Small intestine (tissue), 7 donors: Measurements from ENCODE around the gene ATOH8. TPM values are rescaled to one million over a fixed set of nuclear protein-coding genes. Genes with fewer than 3 reads are reported as not detected.

ENCODE experiments used
- DNase-seq, 2 donors: peaks; one replicate each; pipeline versions ENCODE4 v3.0.0 to v3.0.0-alpha.2; 2013
- FAIRE-seq: peaks from 2 replicates; lab custom pipeline; 2012; peaks lifted over from hg19 to GRCh38; lab: Jason Lieb, UNC
- H3K27ac ChIP-seq, 3 donors: one replicate each; pipeline ENCODE4 v1.5.1; 2013; ENCODE audit warnings: low read length in 2 of 3, mild to moderate bottlenecking in 2 of 3, control low read depth in 1 of 3, inconsistent platforms in 1 of 3, low read depth in 1 of 3, moderate library complexity in 1 of 3
- H3K27me3 ChIP-seq, 3 donors: one replicate each; pipeline ENCODE4 v1.6.1; 2013; ENCODE audit warnings: low read length in 3 of 3, inconsistent platforms in 1 of 3; ENCODE audit not compliant: control insufficient read depth in 3 of 3, insufficient read depth in 3 of 3
- H3K36me3 ChIP-seq, 3 donors: one replicate each; pipeline ENCODE4 v1.6.1; 2013; ENCODE audit warnings: low read length in 3 of 3, inconsistent platforms in 1 of 3, low read depth in 1 of 3, mild to moderate bottlenecking in 1 of 3, moderate library complexity in 1 of 3; ENCODE audit not compliant: control insufficient read depth in 3 of 3, insufficient read depth in 2 of 3
- H3K4me1 ChIP-seq, 3 donors: one replicate each; pipeline ENCODE4 v1.6.1; 2013; ENCODE audit warnings: low read length in 2 of 3, inconsistent platforms in 1 of 3, low read depth in 1 of 3, mild to moderate bottlenecking in 1 of 3, moderate library complexity in 1 of 3; ENCODE audit not compliant: control insufficient read depth in 3 of 3, insufficient read depth in 2 of 3
- H3K4me3 ChIP-seq, 3 donors: one replicate each; pipeline ENCODE4 v1.5.1; 2013; ENCODE audit warnings: low read length in 3 of 3, control low read depth in 1 of 3, inconsistent platforms in 1 of 3, low read depth in 1 of 3, mild to moderate bottlenecking in 1 of 3, moderate library complexity in 1 of 3
- H3K9me3 ChIP-seq, 2 donors: one replicate each; pipeline ENCODE4 v1.6.1; 2013; ENCODE audit warnings: low read depth in 1 of 2, low read length in 1 of 2; ENCODE audit not compliant: control insufficient read depth in 2 of 2, insufficient read depth in 1 of 2
- WGBS, 3 donors: extraction: QIAGEN DNeasy Blood & Tissue Kit; methylation state at CpG; one replicate each; pipeline ENCODE4 v1.1.7; 2013; 5-methylcytosine and 5-hydroxymethylcytosine counted together
- polyA plus RNA-seq, 4 donors: library from polyadenylated mRNA; stranded (reverse) in 3 of 4; unstranded in 1 of 4; fragments of 200-250 nt in 3 of 4; fragments of 120-200 nt in 1 of 4; gene quantifications; one replicate each; pipeline versions ENCODE4 v1.2.1 to v1.2.3, GENCODE V29; 2013
- donor health status: healthy with polysubstance abuse.
- donor health status: control.
- donor health status: control.
- donor health status: Bipolar disorder and iron deficiency.
- donor health status: healthy.

ATOH8 gene
- polyA plus RNA-seq, 4 donors, result 1.6 to 18.4 (median 3.7) TPM

DNA sequence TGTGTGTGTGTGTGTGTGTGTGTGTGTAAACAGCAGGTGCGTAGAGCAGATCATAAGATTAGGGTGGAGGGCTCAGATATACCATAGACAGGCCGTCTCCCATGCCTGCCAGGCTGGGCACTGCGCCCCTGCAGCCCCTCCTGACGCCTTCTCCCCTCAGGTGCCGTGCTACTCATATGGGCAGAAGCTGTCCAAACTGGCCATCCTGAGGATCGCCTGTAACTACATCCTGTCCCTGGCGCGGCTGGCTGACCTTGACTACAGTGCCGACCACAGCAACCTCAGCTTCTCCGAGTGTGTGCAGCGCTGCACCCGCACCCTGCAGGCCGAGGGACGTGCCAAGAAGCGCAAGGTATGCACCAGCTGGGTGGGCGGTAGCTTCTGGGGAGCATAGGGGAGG lies 10.0 kb downstream of the ATOH8 start:
- Histone ChIP-seq H3K36me3 (peaks cover 0 to 25% (median 0%) of the 10 kb centered on the region in 3 donors), H3K27me3 (peaks cover 0 to 22% (median 8%) of the 10 kb centered on the region in 3 donors), H3K4me3 (no peak overlapping the region), H3K4me1 (peaks cover 0 to 28% (median 0%) of the 10 kb centered on the region in 3 donors), H3K9me3 (no peaks in the 10 kb centered on the region), H3K27ac (no peak overlapping the region)
- WGBS, 3 donors, result 69 to 84% (median 74%) methylated on average over 15 to 16 of the region's 16 CpGs
- no peak for FAIRE-seq
- DNase-seq, result no peak

DNA sequence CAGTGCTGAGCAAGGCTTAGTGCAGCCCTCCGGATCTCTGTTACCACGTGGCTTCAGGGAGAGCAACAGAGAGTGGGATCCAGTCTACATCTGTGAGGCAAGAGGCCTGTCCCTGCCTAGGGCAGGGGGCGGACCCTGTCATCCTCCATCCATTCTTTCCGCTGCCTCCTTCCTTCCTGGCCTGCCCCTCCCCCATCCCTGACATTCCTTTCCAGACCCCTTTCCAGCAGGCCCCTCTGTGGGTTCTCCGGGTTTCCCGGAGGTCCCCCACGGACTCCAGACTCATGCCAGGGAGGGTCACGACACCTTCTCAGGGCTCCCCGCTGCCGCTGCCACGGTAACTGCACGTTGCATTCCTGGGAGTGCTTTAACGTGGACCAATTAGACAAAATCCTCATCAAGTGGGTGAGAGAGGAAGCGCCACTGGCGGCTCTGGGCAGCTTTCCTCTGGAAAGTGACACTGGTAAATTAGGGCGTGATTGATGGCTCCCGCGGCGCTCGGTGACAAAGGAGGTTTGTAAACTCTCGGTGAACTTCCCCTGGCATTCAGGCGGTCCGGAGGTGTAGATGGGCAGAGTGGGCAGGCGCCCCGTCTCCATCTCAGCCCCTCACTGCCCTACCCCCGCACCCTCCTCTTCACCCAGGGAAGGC lies 11.4 kb downstream of the ATOH8 start:
- H3K27ac ChIP-seq, result no peak overlapping the region
- 31 to 47% (median 45%) methylated on average over 26 of the region's 26 CpGs for WGBS, 3 donors
- peaks cover 0 to 25% (median 0%) of the 10 kb centered on the region in 3 donors for H3K36me3 ChIP-seq
- peaks cover 0 to 41% (median 0%) of the 10 kb centered on the region in 3 donors for H3K4me1 ChIP-seq
- no peak for FAIRE-seq
- H3K27me3 ChIP-seq, result peaks cover 0 to 22% (median 8%) of the 10 kb centered on the region in 3 donors
- DNase-seq, result no peak
- H3K9me3 ChIP-seq, result no peaks in the 10 kb centered on the region
- no peak overlapping the region for H3K4me3 ChIP-seq

DNA sequence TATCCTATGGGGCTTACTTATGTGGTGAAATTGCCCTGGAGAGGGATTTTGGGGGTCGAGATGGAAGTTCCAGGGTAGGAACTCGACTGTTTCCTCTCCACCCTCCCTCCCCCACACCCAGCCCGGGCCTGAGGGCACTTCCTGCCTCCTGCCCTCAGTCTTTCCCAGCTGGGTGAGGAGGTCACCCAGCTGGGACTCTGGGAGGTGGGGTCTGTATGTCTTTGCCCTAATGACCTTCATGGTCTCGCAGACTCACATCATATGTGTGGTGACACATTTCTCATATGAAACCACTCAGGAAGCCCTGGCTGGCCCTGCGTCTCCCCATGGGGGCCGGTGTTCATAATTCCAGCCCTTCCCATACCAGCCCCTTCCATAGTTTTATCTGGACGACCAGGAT lies 12.4 kb downstream of the ATOH8 start:
- Histone ChIP-seq H3K4me1 (peaks cover 0 to 42% (median 0%) of the 10 kb centered on the region in 3 donors), H3K9me3 (no peaks in the 10 kb centered on the region), H3K27ac (no peak overlapping the region), H3K4me3 (no peak overlapping the region), H3K27me3 (peaks cover 0 to 22% (median 8%) of the 10 kb centered on the region in 3 donors), H3K36me3 (peaks cover 0 to 25% (median 0%) of the 10 kb centered on the region in 3 donors)
- 57 to 74% (median 65%) methylated on average over 7 of the region's 7 CpGs for WGBS, 3 donors
- no peak for DNase-seq
- no peak for FAIRE-seq

DNA sequence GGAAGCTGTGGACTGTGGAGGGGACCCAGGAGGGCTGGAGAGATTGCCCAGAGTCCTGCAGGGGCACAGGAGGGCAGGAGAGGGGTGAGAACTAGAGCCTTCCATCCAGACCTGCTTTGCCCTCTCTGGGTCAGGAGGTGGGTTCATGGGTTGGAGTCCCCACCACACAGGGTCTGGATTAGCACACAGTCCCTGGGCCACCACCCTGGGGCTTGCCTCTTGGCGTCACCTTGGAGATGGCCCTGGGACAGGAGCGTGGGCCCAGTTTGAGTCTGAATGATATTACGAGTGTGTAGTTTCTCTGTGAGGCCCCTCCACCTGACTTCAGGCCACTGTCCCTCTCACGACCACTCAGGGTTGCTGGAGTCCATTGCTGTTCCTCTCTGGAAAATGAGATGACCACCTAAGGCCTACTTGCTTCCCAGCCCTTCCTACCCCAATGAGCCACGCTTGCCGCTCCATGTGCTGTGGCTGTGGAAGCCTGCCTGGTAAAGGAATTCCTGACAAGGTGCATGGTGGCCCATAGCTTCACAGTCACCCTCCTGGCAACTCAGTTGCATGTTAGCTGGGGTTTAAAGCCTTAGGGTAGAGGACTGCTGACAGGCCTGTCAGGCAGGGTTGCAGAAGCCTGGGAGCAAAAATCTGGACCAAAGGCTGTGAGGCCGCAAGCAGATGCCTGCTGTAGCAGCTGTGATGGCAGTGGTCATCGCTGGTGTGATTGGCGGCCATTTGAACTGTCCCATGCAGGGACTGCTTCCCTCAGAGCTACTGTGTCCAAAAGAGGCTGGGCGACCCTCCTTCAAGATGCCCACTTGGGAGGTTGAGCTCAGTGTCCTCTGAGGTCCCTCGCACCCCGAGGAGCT lies 14.2 kb downstream of the ATOH8 start:
- no peak for DNase-seq
- no peak overlapping the region for H3K27ac ChIP-seq
- no peak overlapping the region for H3K4me3 ChIP-seq
- H3K9me3 ChIP-seq, result no peaks in the 10 kb centered on the region
- WGBS, 3 donors, result 74 to 82% (median 77%) methylated on average over 12 of the region's 12 CpGs
- no peak for FAIRE-seq
- peaks cover 0 to 45% (median 5%) of the 10 kb centered on the region in 3 donors for H3K4me1 ChIP-seq
- peaks cover 0 to 25% (median 0%) of the 10 kb centered on the region in 3 donors for H3K36me3 ChIP-seq
- peaks cover 0 to 22% (median 8%) of the 10 kb centered on the region in 3 donors for H3K27me3 ChIP-seq

DNA sequence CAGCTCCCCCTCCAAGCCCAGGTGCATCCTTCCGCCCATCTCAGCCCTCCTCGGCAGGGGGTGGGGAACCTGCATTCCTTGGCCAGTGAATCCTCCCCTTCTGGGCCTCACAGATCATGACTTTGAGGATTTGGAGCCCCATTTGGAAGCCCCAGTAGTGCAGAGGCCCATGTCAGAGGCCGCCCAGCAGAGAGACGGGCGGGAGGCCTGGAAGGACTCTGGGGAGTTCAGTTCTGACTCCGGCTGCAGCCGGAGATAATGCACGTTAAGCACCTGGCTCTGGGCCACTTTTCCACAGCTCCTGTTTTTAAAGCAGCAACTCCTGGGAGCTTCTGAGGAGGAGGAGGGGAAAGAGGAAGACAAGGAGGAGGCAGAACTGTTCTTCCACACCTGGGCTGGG lies 14.9 kb downstream of the ATOH8 start:
- H3K27me3 ChIP-seq, result peaks cover 0 to 22% (median 8%) of the 10 kb centered on the region in 3 donors
- H3K4me1 ChIP-seq, result peaks cover 0 to 52% (median 5%) of the 10 kb centered on the region in 3 donors
- WGBS, 3 donors, result 15 to 39% (median 33%) methylated on average over 8 of the region's 8 CpGs
- H3K27ac ChIP-seq, result no peak overlapping the region
- H3K36me3 ChIP-seq, result peaks cover 0 to 28% (median 0%) of the 10 kb centered on the region in 3 donors
- FAIRE-seq (no peak), DNase-seq (no peak)
- no peaks in the 10 kb centered on the region for H3K9me3 ChIP-seq
- H3K4me3 ChIP-seq, result no peak overlapping the region

DNA sequence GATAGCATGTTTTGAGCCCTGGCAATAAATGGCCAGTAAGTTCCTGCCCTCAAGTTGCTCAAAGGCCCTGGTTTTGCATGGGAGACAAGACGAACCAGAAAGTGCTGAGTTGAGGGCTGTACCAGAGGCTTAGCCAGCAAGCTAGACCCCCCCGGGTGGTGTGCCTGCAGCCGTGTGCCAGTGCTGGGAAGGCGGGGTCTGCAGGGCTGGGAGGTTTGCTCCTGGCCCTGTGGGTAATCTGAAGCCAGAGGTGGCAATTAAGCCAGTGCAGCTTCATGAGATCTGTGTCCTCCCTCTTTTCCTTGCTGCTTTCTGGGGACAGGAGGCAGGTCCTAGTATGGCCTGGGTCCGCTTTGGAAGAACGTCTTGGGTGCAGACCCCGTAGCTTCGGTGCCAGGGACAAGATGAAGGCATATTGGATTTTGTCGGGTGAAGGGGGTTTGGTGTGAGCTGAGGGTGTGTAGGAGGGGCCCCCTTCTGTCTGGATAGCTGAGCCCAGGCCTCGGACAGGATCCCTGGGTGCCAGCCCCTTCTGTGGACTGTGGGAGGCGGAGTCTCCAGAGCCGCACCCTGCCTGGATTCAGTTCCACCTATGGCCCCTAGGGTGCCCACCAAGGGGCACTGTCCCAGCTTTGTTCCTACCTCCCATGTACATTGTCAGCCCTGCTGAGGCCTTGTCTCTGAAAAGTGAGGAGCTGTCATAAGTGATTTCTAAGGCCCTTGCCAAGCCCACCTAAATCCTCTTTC lies 15.6 kb downstream of the ATOH8 start:
- 64 to 80% (median 69%) methylated on average over 12 of the region's 12 CpGs for WGBS, 3 donors
- no peak overlapping the region for H3K4me3 ChIP-seq
- peaks cover 0 to 55% (median 5%) of the 10 kb centered on the region in 3 donors for H3K4me1 ChIP-seq
- FAIRE-seq (no peak), DNase-seq (no peak)
- H3K36me3 ChIP-seq, result peaks cover 0 to 32% (median 0%) of the 10 kb centered on the region in 3 donors
- H3K9me3 ChIP-seq, result no peaks in the 10 kb centered on the region
- no peak overlapping the region for H3K27ac ChIP-seq
- H3K27me3 ChIP-seq, result peaks cover 0 to 17% (median 8%) of the 10 kb centered on the region in 3 donors

DNA sequence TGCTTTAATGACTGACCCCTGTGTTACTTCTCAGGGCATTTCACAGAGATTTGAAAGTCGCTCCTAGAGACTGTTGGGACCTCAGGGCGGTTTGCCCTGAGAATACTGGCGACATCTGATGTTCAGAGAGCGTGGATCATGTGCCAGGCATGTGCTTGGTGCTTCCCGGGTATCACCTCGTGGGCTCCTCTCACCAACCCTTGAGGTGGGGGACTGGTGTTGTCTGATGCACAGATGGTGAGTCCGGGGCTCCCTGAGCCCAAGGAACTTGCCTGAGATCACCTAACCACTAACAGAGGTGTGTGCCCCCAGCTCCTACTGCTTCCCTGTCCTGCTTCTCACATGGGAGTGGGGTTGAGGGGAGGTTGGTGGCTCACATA lies 16.2 kb downstream of the ATOH8 start:
- Histone ChIP-seq H3K4me3 (no peak overlapping the region), H3K4me1 (peaks cover 0 to 55% (median 5%) of the 10 kb centered on the region in 3 donors), H3K27ac (no peak overlapping the region), H3K36me3 (peaks cover 0 to 31% (median 0%) of the 10 kb centered on the region in 3 donors), H3K27me3 (peaks cover 0 to 12% (median 5%) of the 10 kb centered on the region in 3 donors), H3K9me3 (no peaks in the 10 kb centered on the region)
- 83 to 90% (median 83%) methylated on average over 7 of the region's 7 CpGs for WGBS, 3 donors
- no peak for DNase-seq
- no peak for FAIRE-seq

DNA sequence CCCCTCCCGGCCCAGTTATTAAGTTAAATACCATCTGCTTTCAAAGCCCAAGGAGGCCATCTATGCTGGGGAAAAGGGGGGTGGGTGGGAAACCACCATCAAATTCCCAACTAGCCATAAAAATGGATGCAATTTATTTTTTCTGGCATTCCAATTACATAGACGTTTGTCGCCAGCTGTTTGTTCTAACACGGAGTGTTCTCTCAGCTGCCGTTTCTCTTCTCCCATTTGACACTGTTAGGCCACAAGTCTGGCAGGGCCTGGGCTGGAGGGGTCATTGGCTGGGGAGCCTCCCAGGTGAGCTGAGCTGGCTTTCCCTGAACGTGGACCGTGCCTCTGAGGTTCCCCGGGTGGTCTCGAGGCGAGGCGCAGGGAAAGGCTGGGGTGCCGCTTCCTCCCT lies 16.6 kb downstream of the ATOH8 start:
- FAIRE-seq, result no peak
- no peak overlapping the region for H3K27ac ChIP-seq

More for the DNA sequence above, 16.6 kb downstream of the ATOH8 start:
- Histone ChIP-seq H3K9me3 (peaks cover 0 to under 1% of the 10 kb centered on the region in 2 donors), H3K27me3 (peaks cover 0 to 8% (median 5%) of the 10 kb centered on the region in 3 donors), H3K36me3 (peaks cover 0 to 28% (median 0%) of the 10 kb centered on the region in 3 donors), H3K4me3 (no peak overlapping the region), H3K4me1 (peaks cover 0 to 53% (median 5%) of the 10 kb centered on the region in 3 donors)
- no peak for DNase-seq
- 85 to 87% (median 85%) methylated on average over 12 of the region's 12 CpGs for WGBS, 3 donors
